OCI-LY3 (cell line): ENCODE results near the gene LIME1.

ENCODE experiments used
- EZH2phosphoT487 ChIP-seq: fragments of 200-600 bp; shearing (Covaris generic); IDR thresholded peaks from 2 replicates; pipeline ENCODE4 v1.6.1; 2018; ENCODE audit warnings: antibody characterized with exemption, mixed run types, low read depth
- TF ChIP-seq, protein P1 (sequence below): fragments of 200-600, 300-600 bp; sonication (generic); IDR thresholded peaks from 2 replicates; pipeline ENCODE4 v1.5.1; 2014; ENCODE audit warnings: antibody characterized with exemption, low read length, low read depth

DNA sequence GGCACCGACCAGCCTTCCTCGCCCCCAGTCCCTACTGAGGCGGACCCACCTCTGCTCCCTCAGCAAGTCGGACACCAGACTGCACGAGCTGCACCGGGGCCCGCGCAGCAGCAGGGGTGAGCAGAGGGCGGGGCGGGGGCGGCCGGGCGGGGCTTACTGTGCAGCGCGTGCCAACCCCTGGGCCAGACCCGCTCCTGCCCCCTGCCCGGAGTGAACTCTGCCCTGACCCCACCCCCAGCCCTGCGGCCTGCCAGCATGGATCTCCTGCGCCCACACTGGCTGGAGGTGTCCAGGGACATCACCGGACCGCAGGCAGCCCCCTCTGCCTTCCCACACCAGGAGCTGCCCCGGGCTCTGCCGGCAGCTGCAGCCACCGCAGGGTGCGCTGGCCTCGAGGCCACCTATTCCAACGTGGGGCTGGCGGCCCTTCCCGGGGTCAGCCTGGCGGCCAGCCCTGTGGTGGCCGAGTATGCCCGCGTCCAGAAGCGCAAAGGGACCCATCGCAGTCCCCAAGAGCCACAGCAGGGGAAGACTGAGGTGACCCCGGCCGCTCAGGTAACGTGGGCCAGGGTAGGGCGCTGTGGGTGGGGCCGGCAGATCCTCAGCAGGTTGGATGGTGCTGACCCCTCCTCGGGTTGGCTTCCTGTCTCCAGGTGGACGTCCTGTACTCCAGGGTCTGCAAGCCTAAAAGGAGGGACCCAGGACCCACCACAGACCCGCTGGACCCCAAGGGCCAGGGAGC is 1.7 kb downstream of the LIME1 start:
- TF ChIP-seq, protein P1, sequence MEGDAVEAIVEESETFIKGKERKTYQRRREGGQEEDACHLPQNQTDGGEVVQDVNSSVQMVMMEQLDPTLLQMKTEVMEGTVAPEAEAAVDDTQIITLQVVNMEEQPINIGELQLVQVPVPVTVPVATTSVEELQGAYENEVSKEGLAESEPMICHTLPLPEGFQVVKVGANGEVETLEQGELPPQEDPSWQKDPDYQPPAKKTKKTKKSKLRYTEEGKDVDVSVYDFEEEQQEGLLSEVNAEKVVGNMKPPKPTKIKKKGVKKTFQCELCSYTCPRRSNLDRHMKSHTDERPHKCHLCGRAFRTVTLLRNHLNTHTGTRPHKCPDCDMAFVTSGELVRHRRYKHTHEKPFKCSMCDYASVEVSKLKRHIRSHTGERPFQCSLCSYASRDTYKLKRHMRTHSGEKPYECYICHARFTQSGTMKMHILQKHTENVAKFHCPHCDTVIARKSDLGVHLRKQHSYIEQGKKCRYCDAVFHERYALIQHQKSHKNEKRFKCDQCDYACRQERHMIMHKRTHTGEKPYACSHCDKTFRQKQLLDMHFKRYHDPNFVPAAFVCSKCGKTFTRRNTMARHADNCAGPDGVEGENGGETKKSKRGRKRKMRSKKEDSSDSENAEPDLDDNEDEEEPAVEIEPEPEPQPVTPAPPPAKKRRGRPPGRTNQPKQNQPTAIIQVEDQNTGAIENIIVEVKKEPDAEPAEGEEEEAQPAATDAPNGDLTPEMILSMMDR = no peak
- no peak for TF ChIP-seq EZH2phosphoT487
